Motor neuron (in vitro differentiated cells): Measurements from ENCODE around the gene ZFP36L1. TPM values are rescaled to one million over a fixed set of nuclear protein-coding genes. Genes with fewer than 3 reads are reported as not detected.

Experiments
- ATAC-seq, 8 experiments: fragments of 200-7000 bp; cut with Tn5 transposase; replicated peaks in 6 of 8; 2 replicates each; pipeline ENCODE4 v1.8.0; 2021; ENCODE audit warnings: mild to moderate bottlenecking in 8 of 8, moderate library complexity in 8 of 8
- H3K27ac ChIP-seq, 2 donors: fragments of 250-450 bp; sonication (Bioruptor Pico); 2 replicates each; pipeline ENCODE4 v1.9.0; 2021; ENCODE audit warnings: antibody characterized with exemption in 2 of 2, mild to moderate bottlenecking in 2 of 2, moderate library complexity in 1 of 2
- H3K4me1 ChIP-seq, 2 donors: fragments of 250-450 bp; sonication (Bioruptor Pico); replicated peaks in 1 of 2; 2 replicates each; pipeline ENCODE4 v1.6.1; 2021; ENCODE audit warnings: antibody characterized with exemption in 2 of 2, mild to moderate bottlenecking in 2 of 2, moderate library complexity in 1 of 2
- H3K4me3 ChIP-seq, 5 donors: fragments of 250-450 bp; sonication (Bioruptor Pico); 2 replicates each; pipeline ENCODE4 v1.9.0; 2021; ENCODE audit warnings: antibody characterized with exemption in 5 of 5, mild to moderate bottlenecking in 5 of 5, moderate library complexity in 4 of 5
- WGBS, 10 experiments: fragments of 450-650 bp; shearing (Covaris generic); methylation state at CpG; one replicate each; pipeline ENCODE4 v1.0.0; 2022; 5-methylcytosine and 5-hydroxymethylcytosine counted together
- in situ Hi-C, 9 experiments: fragments of 400-800 bp; cut with MboI; loops; one replicate each; pipeline ENCODE4 v1.15.0; 2021; ENCODE audit warnings: low sequenced_read_pairs in 9 of 9, low pct_unique_long_range_greater_than_20kb in 2 of 9; ENCODE audit not compliant: unreplicated experiment in 9 of 9
- total RNA-seq, 8 experiments: library from RNA; unstranded; fragments of 300-600 nt; gene quantifications; 2 replicates each; pipeline versions ENCODE4 v1.2.3 to v1.2.4, GENCODE V29; 2022

Gene ZFP36L1
- total RNA-seq, 8 experiments from 2014 or later, result 16.5 to 47.8 (median 29.7) TPM

- no peak for ATAC-seq
- WGBS, 10 experiments, result 100% methylated on average over 1 of the region's 1 CpG; no CpG with 5 or more reads in 9 of the 10 experiments
- no peak overlapping the region for H3K4me3 ChIP-seq
- in situ Hi-C loops, result no loop called here
- no peak overlapping the region for H3K27ac ChIP-seq
- H3K4me1 ChIP-seq, result peaks cover 37 to 38% of the 10 kb centered on the region in 2 donors
These were observed 31.5 kb downstream of the ZFP36L1 start for GRCh38 chr14:68761391-68761790.

- H3K4me3 ChIP-seq, result no peak overlapping the region
- in situ Hi-C loops, result no loop called here
- no peak for ATAC-seq
- H3K27ac ChIP-seq, result no peak overlapping the region
- 68 to 100% (median 93%) methylated on average over 1 to 2 of the region's 2 CpGs; no CpG with 5 or more reads in 3 of the 10 experiments for WGBS, 10 experiments
- H3K4me1 ChIP-seq, result peaks cover 44 to 45% of the 10 kb centered on the region in 2 donors
These were observed 32.1 kb downstream of the ZFP36L1 start for GRCh38 chr14:68760761-68761160.

- no peak for ATAC-seq
- WGBS, 10 experiments, result 45 to 100% (median 83%) methylated on average over 2 to 4 of the region's 5 CpGs; no CpG with 5 or more reads in 5 of the 10 experiments
- H3K27ac ChIP-seq, result no peak overlapping the region
- H3K4me1 ChIP-seq, result peaks cover 50 to 52% of the 10 kb centered on the region in 2 donors
- no peak overlapping the region for H3K4me3 ChIP-seq
- in situ Hi-C loops, result no loop called here
These were observed 32.9 kb downstream of the ZFP36L1 start for GRCh38 chr14:68759937-68760336.

- Histone ChIP-seq H3K4me3 (no peak overlapping the region), H3K4me1 (peaks cover 50 to 52% of the 10 kb centered on the region in 2 donors), H3K27ac (no peak overlapping the region)
- in situ Hi-C loops, result no loop called here
- WGBS, 10 experiments, result 64 to 100% (median 87%) methylated on average over 1 to 6 of the region's 8 CpGs; no CpG with 5 or more reads in 2 of the 10 experiments
- no peak for ATAC-seq
These were observed 33.8 kb downstream of the ZFP36L1 start for GRCh38 chr14:68759017-68759560.

GRCh38 chr14:68758301-68758700 lies 34.6 kb downstream of the ZFP36L1 start:
- in situ Hi-C loops, result no loop called here
- Histone ChIP-seq H3K4me3 (no peak overlapping the region), H3K27ac (no peak overlapping the region), H3K4me1 (peaks cover 46 to 47% of the 10 kb centered on the region in 2 donors)
- no peak for ATAC-seq
- 80 to 100% (median 82%) methylated on average over 1 to 2 of the region's 3 CpGs; no CpG with 5 or more reads in 6 of the 10 experiments for WGBS, 10 experiments

- in situ Hi-C loops, result no loop called here
- H3K4me1 ChIP-seq, result peaks cover 40 to 41% of the 10 kb centered on the region in 2 donors
- H3K4me3 ChIP-seq, result no peak overlapping the region
- WGBS, 10 experiments, result 0 to 100% (median 75%) methylated on average over 1 to 4 of the region's 4 CpGs; no CpG with 5 or more reads in 3 of the 10 experiments
- peak in 6 of 8 experiments; percentile 25 to 61 (median 50) for ATAC-seq
- no peak overlapping the region for H3K27ac ChIP-seq
These were observed 35.2 kb downstream of the ZFP36L1 start for GRCh38 chr14:68757618-68758081.

- in situ Hi-C loops, result no loop called here
- WGBS, 10 experiments, result 86 to 100% (median 100%) methylated on average over 1 to 4 of the region's 6 CpGs; no CpG with 5 or more reads in 2 of the 10 experiments
- Histone ChIP-seq H3K4me3 (no peak overlapping the region), H3K27ac (peak overlapping the region; percentile 40 to 64), H3K4me1 (peaks cover 34% of the 10 kb centered on the region in 2 donors)
- ATAC-seq, result no peak
These were observed 36.1 kb downstream of the ZFP36L1 start for GRCh38 chr14:68756734-68757133.

GRCh38 chr14:68756000-68756481 lies 36.8 kb downstream of the ZFP36L1 start:
- in situ Hi-C loops, result no loop called here
- Histone ChIP-seq H3K4me3 (no peak overlapping the region), H3K27ac (peak overlapping the region; percentile 62 to 64), H3K4me1 (peaks cover 34% of the 10 kb centered on the region in 2 donors)
- WGBS, 10 experiments, result 0 to 53% (median 35%) methylated on average over 1 to 4 of the region's 7 CpGs; no CpG with 5 or more reads in 6 of the 10 experiments
- peak; percentile 46 to 90 (median 86) for ATAC-seq

- ATAC-seq, result no peak
- 67 to 100% (median 100%) methylated on average over 1 to 3 of the region's 3 CpGs; no CpG with 5 or more reads in 3 of the 10 experiments for WGBS, 10 experiments
- peaks cover 38 to 42% of the 10 kb centered on the region in 2 donors for H3K4me1 ChIP-seq
These were observed 37.9 kb downstream of the ZFP36L1 start for GRCh38 chr14:68755016-68755353.

GRCh38 chr14:68753690-68754089 lies 39.2 kb downstream of the ZFP36L1 start:
- H3K4me1 ChIP-seq, result peaks cover 45 to 48% of the 10 kb centered on the region in 2 donors
- peak in 1 of 8 experiments; percentile 26 for ATAC-seq
- no peak overlapping the region for H3K27ac ChIP-seq
- in situ Hi-C loops, result no loop called here
- no peak overlapping the region for H3K4me3 ChIP-seq
- 0 to 100% (median 84%) methylated on average over 1 to 4 of the region's 4 CpGs for WGBS, 10 experiments

More at GRCh38 chr14:68755016-68755353, 37.9 kb downstream of the ZFP36L1 start:
- no peak overlapping the region for H3K27ac ChIP-seq
- in situ Hi-C loops, result no loop called here
- H3K4me3 ChIP-seq, result no peak overlapping the region

GRCh38 chr14:68752271-68753006 lies 40.4 kb downstream of the ZFP36L1 start:
- Histone ChIP-seq H3K4me3 (no peak overlapping the region), H3K4me1 (peaks cover 42 to 48% of the 10 kb centered on the region in 2 donors), H3K27ac (no peak overlapping the region)
- ATAC-seq, result no peak
- WGBS, 10 experiments, result 70 to 100% (median 96%) methylated on average over 1 to 6 of the region's 6 CpGs; no CpG with 5 or more reads in 2 of the 10 experiments
- in situ Hi-C loops, result no loop called here

- in situ Hi-C loops, result no loop called here
- H3K4me3 ChIP-seq, result no peak overlapping the region
- ATAC-seq, result peak in 5 of 8 experiments; percentile 89 to 98 (median 94)
- 0 to 90% (median 51%) methylated on average over 1 to 9 of the region's 11 CpGs; no CpG with 5 or more reads in 2 of the 10 experiments for WGBS, 10 experiments
- peaks cover 27 to 38% of the 10 kb centered on the region in 2 donors for H3K4me1 ChIP-seq
- peak overlapping the region; percentile 73 to 96 for H3K27ac ChIP-seq
These were observed 43.1 kb downstream of the ZFP36L1 start for GRCh38 chr14:68749487-68750475.
